ENCODE data around the gene SPDYE1.

The SPDYE1 gene

GRCh38 chr7:44057849-44058758 is 60.4 kb downstream of the SPDYE1 start:
- no peak for TF ChIP-seq CTCF (IDR thresholded peaks at IDR 0.05)
- Histone ChIP-seq H3K4me3 (no peak overlapping the region), H3K27ac (no peak overlapping the region)
- peak; percentile 61 for DNase-seq (ENCODE audit: low spot score)

GRCh38 chr7:44058759-44059218 is 61.1 kb downstream of the SPDYE1 start:
- Histone ChIP-seq H3K4me3 (no peak overlapping the region), H3K27ac (no peak overlapping the region)
- peak; percentile 57 for DNase-seq (ENCODE audit: low spot score)
- no peak for TF ChIP-seq CTCF (IDR thresholded peaks at IDR 0.05)

- no peak overlapping the region for H3K4me3 ChIP-seq
- no peak for TF ChIP-seq CTCF (IDR thresholded peaks at IDR 0.05)
- DNase-seq (ENCODE audit: low spot score) = peak; percentile 58
- H3K27ac ChIP-seq = no peak overlapping the region
Measured at GRCh38 chr7:44059219-44060090, 61.8 kb downstream of the SPDYE1 start.

All from coronary artery (tissue), 2 donors.